ENCODE data around the gene TP53.

TP53 gene

DNA sequence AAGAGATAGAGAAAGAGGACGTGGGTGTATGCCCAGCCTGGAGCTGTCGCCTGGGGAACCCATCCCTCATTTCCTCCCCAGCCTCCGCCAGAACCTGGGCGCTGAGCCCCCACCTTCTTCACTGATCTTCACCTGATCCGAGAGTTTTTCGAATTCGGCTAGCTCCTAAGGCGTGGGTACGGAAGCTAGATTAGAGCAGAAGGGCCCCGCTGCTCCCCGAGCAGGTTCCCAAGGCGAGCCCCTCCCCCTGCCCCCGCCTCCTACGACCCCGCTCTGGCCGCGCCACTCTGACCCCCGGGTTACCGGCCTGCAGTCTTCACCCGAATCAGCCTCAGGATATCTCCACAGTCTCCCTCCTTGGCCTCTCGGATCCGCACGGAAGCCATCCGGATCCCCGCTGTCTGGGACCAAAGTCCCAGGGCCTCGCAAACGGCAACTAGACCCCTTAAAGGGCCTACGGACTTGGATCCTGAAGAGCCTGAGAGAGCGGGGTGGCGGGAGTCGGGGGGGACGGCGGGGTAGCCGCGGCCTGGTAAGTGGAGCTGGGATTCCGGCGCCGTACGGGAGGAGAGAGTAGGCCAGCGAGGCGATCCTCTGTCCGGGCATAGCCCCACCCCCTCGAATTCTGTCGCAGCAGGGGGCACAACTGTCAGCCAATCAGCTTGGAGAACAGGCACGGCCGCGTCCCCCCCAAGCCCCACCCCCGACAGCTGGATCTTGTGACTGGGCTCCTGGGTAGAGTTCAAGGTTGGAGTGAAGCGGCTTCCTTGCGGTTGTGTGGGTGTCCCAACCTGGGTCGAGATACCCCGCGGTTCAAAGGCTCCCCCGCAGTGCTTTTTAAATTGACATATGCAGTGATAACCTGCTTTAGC is 59.8 kb downstream of the TP53 start, which contains the start of gene SAT2 (continued):
- TF ChIP-seq PRDM1 (tag by site-specific recombination; IDR thresholded peaks at IDR 0.05) (no peak), ZNF621 (tag by site-specific recombination; IDR thresholded peaks at IDR 0.05) (no peak), PRDM4 (tag by site-specific recombination; IDR thresholded peaks at IDR 0.05) (no peak), ZNF670 (tag by site-specific recombination; IDR thresholded peaks at IDR 0.05; ENCODE audit: low read depth) (no peak), ZNF48 (tag by site-specific recombination; IDR thresholded peaks at IDR 0.05) (no peak), ZNF585B (tag by site-specific recombination; IDR thresholded peaks at IDR 0.05) (no peak), ZNF626 (tag by site-specific recombination; IDR thresholded peaks at IDR 0.05) (no peak), ZNF292 (tag by site-specific recombination; IDR thresholded peaks at IDR 0.05; ENCODE audit: borderline replicate concordance, low read depth) (no peak), ZNF791 (tag by site-specific recombination; IDR thresholded peaks at IDR 0.05) (no peak), ZNF501 (tag by site-specific recombination; IDR thresholded peaks at IDR 0.05) (0 out of 2 replicates have a peak, but pooled peaks have one; percentile 50), ZNF133 (tag by site-specific recombination; IDR thresholded peaks at IDR 0.05) (no peak), ZNF214 (tag by site-specific recombination; IDR thresholded peaks at IDR 0.05; ENCODE audit: borderline replicate concordance) (no peak), ZNF423 (tag by site-specific recombination; IDR thresholded peaks at IDR 0.05) (no peak), ZNF701 (tag by site-specific recombination; IDR thresholded peaks at IDR 0.05) (no peak), HOXC10 (CRISPR knock-in tag; IDR thresholded peaks at IDR 0.05) (no peak), AEBP2 (tag by site-specific recombination; IDR thresholded peaks at IDR 0.05; ENCODE audit: borderline replicate concordance) (no peak), SP7 (tag by site-specific recombination; IDR thresholded peaks at IDR 0.05) (peak; percentile 29; the same call in 1 of the 2 replicates), ZNF184 (tag by site-specific recombination; IDR thresholded peaks at IDR 0.05) (no peak), INSM2 (tag by site-specific recombination; IDR thresholded peaks at IDR 0.05) (0 out of 2 replicates have a peak, but pooled peaks have one; percentile 44), ZNF175 (tag by site-specific recombination; IDR thresholded peaks at IDR 0.05) (no peak), ZNF221 (tag by site-specific recombination; IDR thresholded peaks at IDR 0.05; ENCODE audit: borderline replicate concordance) (no peak), ZSCAN30 (tag by site-specific recombination; IDR thresholded peaks at IDR 0.05) (peak; percentile 31; the same call in 1 of the 2 replicates), ZNF416 (tag by site-specific recombination; IDR thresholded peaks at IDR 0.05) (peak; percentile 91)
- TF ChIP-seq, protein P1, sequence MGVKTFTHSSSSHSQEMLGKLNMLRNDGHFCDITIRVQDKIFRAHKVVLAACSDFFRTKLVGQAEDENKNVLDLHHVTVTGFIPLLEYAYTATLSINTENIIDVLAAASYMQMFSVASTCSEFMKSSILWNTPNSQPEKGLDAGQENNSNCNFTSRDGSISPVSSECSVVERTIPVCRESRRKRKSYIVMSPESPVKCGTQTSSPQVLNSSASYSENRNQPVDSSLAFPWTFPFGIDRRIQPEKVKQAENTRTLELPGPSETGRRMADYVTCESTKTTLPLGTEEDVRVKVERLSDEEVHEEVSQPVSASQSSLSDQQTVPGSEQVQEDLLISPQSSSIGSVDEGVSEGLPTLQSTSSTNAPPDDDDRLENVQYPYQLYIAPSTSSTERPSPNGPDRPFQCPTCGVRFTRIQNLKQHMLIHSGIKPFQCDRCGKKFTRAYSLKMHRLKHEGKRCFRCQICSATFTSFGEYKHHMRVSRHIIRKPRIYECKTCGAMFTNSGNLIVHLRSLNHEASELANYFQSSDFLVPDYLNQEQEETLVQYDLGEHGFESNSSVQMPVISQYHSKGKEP (tag by site-specific recombination; IDR thresholded peaks at IDR 0.05) = no peak
- TF ChIP-seq, protein P2, sequence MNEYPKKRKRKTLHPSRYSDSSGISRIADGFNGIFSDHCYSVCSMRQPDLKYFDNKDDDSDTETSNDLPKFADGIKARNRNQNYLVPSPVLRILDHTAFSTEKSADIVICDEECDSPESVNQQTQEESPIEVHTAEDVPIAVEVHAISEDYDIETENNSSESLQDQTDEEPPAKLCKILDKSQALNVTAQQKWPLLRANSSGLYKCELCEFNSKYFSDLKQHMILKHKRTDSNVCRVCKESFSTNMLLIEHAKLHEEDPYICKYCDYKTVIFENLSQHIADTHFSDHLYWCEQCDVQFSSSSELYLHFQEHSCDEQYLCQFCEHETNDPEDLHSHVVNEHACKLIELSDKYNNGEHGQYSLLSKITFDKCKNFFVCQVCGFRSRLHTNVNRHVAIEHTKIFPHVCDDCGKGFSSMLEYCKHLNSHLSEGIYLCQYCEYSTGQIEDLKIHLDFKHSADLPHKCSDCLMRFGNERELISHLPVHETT (tag by site-specific recombination; IDR thresholded peaks at IDR 0.05) = no peak
- TF ChIP-seq, protein P3, sequence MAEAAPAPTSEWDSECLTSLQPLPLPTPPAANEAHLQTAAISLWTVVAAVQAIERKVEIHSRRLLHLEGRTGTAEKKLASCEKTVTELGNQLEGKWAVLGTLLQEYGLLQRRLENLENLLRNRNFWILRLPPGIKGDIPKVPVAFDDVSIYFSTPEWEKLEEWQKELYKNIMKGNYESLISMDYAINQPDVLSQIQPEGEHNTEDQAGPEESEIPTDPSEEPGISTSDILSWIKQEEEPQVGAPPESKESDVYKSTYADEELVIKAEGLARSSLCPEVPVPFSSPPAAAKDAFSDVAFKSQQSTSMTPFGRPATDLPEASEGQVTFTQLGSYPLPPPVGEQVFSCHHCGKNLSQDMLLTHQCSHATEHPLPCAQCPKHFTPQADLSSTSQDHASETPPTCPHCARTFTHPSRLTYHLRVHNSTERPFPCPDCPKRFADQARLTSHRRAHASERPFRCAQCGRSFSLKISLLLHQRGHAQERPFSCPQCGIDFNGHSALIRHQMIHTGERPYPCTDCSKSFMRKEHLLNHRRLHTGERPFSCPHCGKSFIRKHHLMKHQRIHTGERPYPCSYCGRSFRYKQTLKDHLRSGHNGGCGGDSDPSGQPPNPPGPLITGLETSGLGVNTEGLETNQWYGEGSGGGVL (tag by site-specific recombination; IDR thresholded peaks at IDR 0.05) = peak; percentile 79
- TF ChIP-seq, protein P4, sequence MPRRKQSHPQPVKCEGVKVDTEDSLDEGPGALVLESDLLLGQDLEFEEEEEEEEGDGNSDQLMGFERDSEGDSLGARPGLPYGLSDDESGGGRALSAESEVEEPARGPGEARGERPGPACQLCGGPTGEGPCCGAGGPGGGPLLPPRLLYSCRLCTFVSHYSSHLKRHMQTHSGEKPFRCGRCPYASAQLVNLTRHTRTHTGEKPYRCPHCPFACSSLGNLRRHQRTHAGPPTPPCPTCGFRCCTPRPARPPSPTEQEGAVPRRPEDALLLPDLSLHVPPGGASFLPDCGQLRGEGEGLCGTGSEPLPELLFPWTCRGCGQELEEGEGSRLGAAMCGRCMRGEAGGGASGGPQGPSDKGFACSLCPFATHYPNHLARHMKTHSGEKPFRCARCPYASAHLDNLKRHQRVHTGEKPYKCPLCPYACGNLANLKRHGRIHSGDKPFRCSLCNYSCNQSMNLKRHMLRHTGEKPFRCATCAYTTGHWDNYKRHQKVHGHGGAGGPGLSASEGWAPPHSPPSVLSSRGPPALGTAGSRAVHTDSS (tag by site-specific recombination; IDR thresholded peaks at IDR 0.05) = no peak
